B cell (primary cell): ENCODE data around the gene MYH11.

Experiments used
- EZH2 ChIP-seq: IDR thresholded peaks from 2 replicates; pipeline ENCODE4 v1.6.1; 2012; ENCODE audit warnings: borderline replicate concordance, low read depth, mild to moderate bottlenecking, moderate library complexity, low read length; ENCODE audit not compliant: insufficient read depth, poor library complexity, severe bottlenecking
- TF ChIP-seq, protein P1 (sequence below): fragments of 200-600 bp; IDR thresholded peaks from one replicate; pipeline ENCODE4 v1.8.0; 2022; ENCODE audit warnings: antibody characterized with exemption, mild to moderate bottlenecking

DNA sequence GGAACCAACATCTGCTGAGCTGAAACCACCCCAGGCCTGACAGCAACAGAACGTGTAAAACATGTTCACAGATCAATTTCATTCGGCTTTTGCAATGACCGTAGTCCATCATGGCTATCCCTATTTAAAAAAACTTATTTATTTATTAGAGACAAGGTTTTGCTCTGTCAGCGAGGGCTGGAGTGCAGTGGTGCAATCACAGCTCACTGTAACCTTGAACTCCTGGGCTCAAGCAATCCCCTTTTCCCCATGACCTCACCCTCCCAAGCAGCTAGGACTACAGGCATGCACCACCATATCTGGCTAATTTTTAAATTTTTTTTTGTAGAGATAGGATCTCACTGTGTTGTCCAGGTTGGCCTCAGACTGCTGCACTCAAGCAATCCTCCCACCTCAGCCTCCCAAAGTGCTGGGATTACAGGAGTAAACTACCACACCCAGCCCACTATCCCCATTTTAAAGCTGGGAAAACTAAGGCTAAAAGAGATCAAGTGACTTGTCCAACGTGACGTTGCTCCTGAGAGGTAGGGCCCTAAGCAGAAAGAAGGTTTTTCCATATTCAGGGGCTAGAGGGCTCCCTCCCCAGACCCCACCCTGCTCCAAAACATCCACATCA is 77.7 kb downstream of the MYH11 start:
- TF ChIP-seq, protein P1, sequence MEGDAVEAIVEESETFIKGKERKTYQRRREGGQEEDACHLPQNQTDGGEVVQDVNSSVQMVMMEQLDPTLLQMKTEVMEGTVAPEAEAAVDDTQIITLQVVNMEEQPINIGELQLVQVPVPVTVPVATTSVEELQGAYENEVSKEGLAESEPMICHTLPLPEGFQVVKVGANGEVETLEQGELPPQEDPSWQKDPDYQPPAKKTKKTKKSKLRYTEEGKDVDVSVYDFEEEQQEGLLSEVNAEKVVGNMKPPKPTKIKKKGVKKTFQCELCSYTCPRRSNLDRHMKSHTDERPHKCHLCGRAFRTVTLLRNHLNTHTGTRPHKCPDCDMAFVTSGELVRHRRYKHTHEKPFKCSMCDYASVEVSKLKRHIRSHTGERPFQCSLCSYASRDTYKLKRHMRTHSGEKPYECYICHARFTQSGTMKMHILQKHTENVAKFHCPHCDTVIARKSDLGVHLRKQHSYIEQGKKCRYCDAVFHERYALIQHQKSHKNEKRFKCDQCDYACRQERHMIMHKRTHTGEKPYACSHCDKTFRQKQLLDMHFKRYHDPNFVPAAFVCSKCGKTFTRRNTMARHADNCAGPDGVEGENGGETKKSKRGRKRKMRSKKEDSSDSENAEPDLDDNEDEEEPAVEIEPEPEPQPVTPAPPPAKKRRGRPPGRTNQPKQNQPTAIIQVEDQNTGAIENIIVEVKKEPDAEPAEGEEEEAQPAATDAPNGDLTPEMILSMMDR, result no peak
- TF ChIP-seq EZH2, result no peak
